H9 (cell line): ENCODE results near the gene CGAS. TPM values are rescaled to one million over a fixed set of nuclear protein-coding genes. Genes with fewer than 3 reads are reported as not detected.

Experiments
- DNase-seq: peaks from one replicate; pipeline ENCODE4 v3.0.0-alpha.2; 2017
- H2AFZ ChIP-seq: one replicate; pipeline ENCODE4 v1.6.1; 2013; ENCODE audit warnings: mild to moderate bottlenecking, low read length, control low read depth, moderate library complexity
- H2AK5ac ChIP-seq: 2 replicates; pipeline ENCODE4 v1.6.1; 2013; ENCODE audit warnings: low read length, control low read depth, mixed read lengths; ENCODE audit not compliant: insufficient read length
- H2BK120ac ChIP-seq: one replicate; pipeline ENCODE4 v1.6.1; 2013; ENCODE audit warnings: low read depth, mild to moderate bottlenecking, low read length, control low read depth, inconsistent platforms; ENCODE audit not compliant: poor library complexity, severe bottlenecking
- H2BK12ac ChIP-seq: 2 replicates; pipeline ENCODE4 v1.6.1; 2013; ENCODE audit warnings: low read length, control low read depth, mixed read lengths, low read depth; ENCODE audit not compliant: insufficient read length
- H2BK15ac ChIP-seq: 2 replicates; pipeline ENCODE4 v1.6.1; 2013; ENCODE audit warnings: low read depth, low read length, control low read depth
- H2BK20ac ChIP-seq: one replicate; pipeline ENCODE4 v1.6.1; 2013; ENCODE audit warnings: low read depth, mild to moderate bottlenecking, low read length, control low read depth, inconsistent platforms; ENCODE audit not compliant: poor library complexity, severe bottlenecking
- H2BK5ac ChIP-seq: 2 replicates; pipeline ENCODE4 v1.6.1; 2013; ENCODE audit warnings: low read length, control low read depth, mixed read lengths; ENCODE audit not compliant: insufficient read length
- H3K14ac ChIP-seq: 2 replicates; pipeline ENCODE4 v1.6.1; 2013; ENCODE audit warnings: low read length, control low read depth; ENCODE audit not compliant: insufficient read depth
- H3K18ac ChIP-seq: 2 replicates; pipeline ENCODE4 v1.6.1; 2013; ENCODE audit warnings: low read depth, mild to moderate bottlenecking, mixed read lengths, low read length, control low read depth; ENCODE audit not compliant: insufficient read length
- H3K23ac ChIP-seq: 2 replicates; pipeline ENCODE4 v1.6.1; 2013; ENCODE audit warnings: low read length, control low read depth, mixed read lengths, low read depth; ENCODE audit not compliant: insufficient read length
- H3K23me2 ChIP-seq: 2 replicates; pipeline ENCODE4 v1.6.1; 2013; ENCODE audit warnings: low read depth, mild to moderate bottlenecking, mixed read lengths, low read length, control low read depth; ENCODE audit not compliant: insufficient read length, poor library complexity, severe bottlenecking
- H3K27ac ChIP-seq: 2 replicates; pipeline ENCODE4 v1.5.1; 2013; ENCODE audit warnings: low read length, control low read depth, mixed read lengths, low read depth; ENCODE audit not compliant: insufficient read length
- H3K27me3 ChIP-seq: 2 replicates; pipeline ENCODE4 v1.6.1; 2013; ENCODE audit warnings: low read length, control low read depth, inconsistent platforms; ENCODE audit not compliant: insufficient read depth
- H3K4ac ChIP-seq: 2 replicates; pipeline ENCODE4 v1.6.1; 2013; ENCODE audit warnings: low read depth, mild to moderate bottlenecking, control low read depth, inconsistent platforms, low read length, moderate library complexity
- H3K4me1 ChIP-seq: 2 replicates; pipeline ENCODE4 v1.6.1; 2013; ENCODE audit warnings: low read length, control low read depth, inconsistent platforms; ENCODE audit not compliant: insufficient read depth
- H3K4me2 ChIP-seq: 2 replicates; pipeline ENCODE4 v1.6.1; 2013; ENCODE audit warnings: low read length, control low read depth, mixed read lengths; ENCODE audit not compliant: insufficient read length, insufficient read depth
- H3K56ac ChIP-seq: 2 replicates; pipeline ENCODE4 v1.6.1; 2013; ENCODE audit warnings: low read depth, mild to moderate bottlenecking, mixed read lengths, low read length, control low read depth; ENCODE audit not compliant: insufficient read length
- H3K79me1 ChIP-seq: 2 replicates; pipeline ENCODE4 v1.6.1; 2013; ENCODE audit warnings: low read depth, mild to moderate bottlenecking, moderate library complexity, low read length, control low read depth, inconsistent platforms; ENCODE audit not compliant: insufficient read depth, poor library complexity, severe bottlenecking
- H3K79me2 ChIP-seq: 2 replicates; pipeline ENCODE4 v1.6.1; 2013; ENCODE audit warnings: low read length, control low read depth, inconsistent platforms; ENCODE audit not compliant: insufficient read depth
- H3K9ac ChIP-seq: 2 replicates; pipeline ENCODE4 v1.6.1; 2013; ENCODE audit warnings: low read length, control low read depth, mixed read lengths; ENCODE audit not compliant: insufficient read length; ENCODE audit errors: extremely low read depth
- H3K9me3 ChIP-seq: one replicate; pipeline ENCODE4 v1.6.1; 2013; ENCODE audit warnings: low read depth, low read length, inconsistent platforms; ENCODE audit not compliant: control insufficient read depth
- H3T11ph ChIP-seq: one replicate; pipeline ENCODE4 v1.6.1; 2013; ENCODE audit warnings: mild to moderate bottlenecking, low read length, control low read depth, inconsistent platforms
- H4K20me1 ChIP-seq: one replicate; pipeline ENCODE4 v1.6.1; 2013; ENCODE audit not compliant: control insufficient read depth, insufficient read length, insufficient read depth
- H4K5ac ChIP-seq: 2 replicates; pipeline ENCODE4 v1.6.1; 2013; ENCODE audit warnings: low read depth, mild to moderate bottlenecking, mixed read lengths, low read length, control low read depth; ENCODE audit not compliant: insufficient read length
- H4K8ac ChIP-seq: replicated peaks from 2 replicates; pipeline ENCODE4 v1.6.1; 2013; ENCODE audit warnings: low read length, control low read depth, mixed read lengths, low read depth; ENCODE audit not compliant: insufficient read length
- H4K91ac ChIP-seq: 2 replicates; pipeline ENCODE4 v1.6.1; 2013; ENCODE audit warnings: low read depth, mild to moderate bottlenecking, moderate library complexity, mixed read lengths, low read length, control low read depth; ENCODE audit not compliant: insufficient read length
- H3K27ac Mint-ChIP-seq, 3 experiments: 2 replicates in 2 of 3; 3 replicates in 1 of 3; pipeline ENCODE4 v1.8.0; 2020 to 2021; ENCODE audit warnings: mixed read lengths in 3 of 3, mild to moderate bottlenecking in 1 of 3, moderate library complexity in 1 of 3
- H3K27me3 Mint-ChIP-seq: 2 replicates; pipeline ENCODE4 v1.8.0; 2021; ENCODE audit warnings: low read depth, mild to moderate bottlenecking, moderate library complexity, mixed read lengths
- H3K36me3 Mint-ChIP-seq, 3 experiments: 2 replicates in 2 of 3; 3 replicates in 1 of 3; pipeline ENCODE4 v1.8.0; 2020 to 2021; ENCODE audit warnings: low read depth in 3 of 3, mixed read lengths in 3 of 3; ENCODE audit not compliant: insufficient read depth in 1 of 3
- H3K4me1 Mint-ChIP-seq, 2 experiments: 2 replicates each; pipeline ENCODE4 v1.8.0; 2020; ENCODE audit warnings: mixed read lengths in 2 of 2
- H3K4me3 Mint-ChIP-seq, 2 experiments: 2 replicates in 1 of 2; 3 replicates in 1 of 2; pipeline ENCODE4 v1.8.0; 2020 to 2021; ENCODE audit warnings: mild to moderate bottlenecking in 2 of 2, mixed read lengths in 2 of 2, moderate library complexity in 1 of 2
- H3K9me3 Mint-ChIP-seq, 2 experiments: 2 replicates in 1 of 2; 3 replicates in 1 of 2; pipeline ENCODE4 v1.8.0; 2020; ENCODE audit warnings: mild to moderate bottlenecking in 2 of 2, mixed read lengths in 2 of 2, moderate library complexity in 1 of 2
- WGBS: extraction: QIAGEN DNeasy Blood & Tissue Kit; methylation state at CpG from one replicate; pipeline ENCODE4 v1.1.7; 2013; ENCODE audit warnings: missing lambda C conversion rate, low lambda C conversion rate, mixed read lengths; ENCODE audit not compliant: insufficient read length; ENCODE audit errors: extremely low coverage; 5-methylcytosine and 5-hydroxymethylcytosine counted together
- total RNA-seq: library from RNA; stranded (reverse); gene quantifications from 2 replicates; pipeline ENCODE4 v1.2.1, GENCODE V29; 2021
- TF ChIP-seq, protein P1 (sequence below): fragments of 200-600 bp; sonication (generic); conservative IDR thresholded peaks from 3 replicates; pipeline ENCODE4 v1.8.0; 2021; ENCODE audit warnings: antibody characterized with exemption, mild to moderate bottlenecking

Gene CGAS
- total RNA-seq, 1 experiment from 2014 or later: 1.7 TPM

DNA sequence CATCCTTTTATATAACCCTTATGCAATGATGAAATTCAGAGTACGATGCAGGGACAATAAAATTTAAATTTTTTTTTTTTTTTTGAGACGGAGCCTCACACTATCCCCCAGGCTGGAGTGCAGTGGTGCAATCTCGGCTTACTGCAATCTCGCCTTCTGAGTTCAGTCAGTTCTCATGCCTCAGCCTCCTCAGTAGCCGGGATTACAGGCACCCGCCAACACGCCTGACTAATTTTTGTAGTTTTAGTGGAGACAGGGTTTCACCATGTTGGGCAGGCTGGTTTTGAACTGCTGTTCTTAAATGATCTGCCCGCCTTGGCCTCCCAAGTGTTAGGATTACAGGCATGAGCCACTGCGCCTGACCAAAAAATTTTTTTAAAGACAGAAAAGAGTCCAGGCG, 24.6 kb upstream of the CGAS start:
- H3K56ac ChIP-seq: no peak overlapping the region
- no peak overlapping the region for H3K9ac ChIP-seq
- Mint-ChIP-seq H3K27me3 (no peaks in the 10 kb centered on the region), H3K36me3 (peaks cover 23 to 75% (median 61%) of the 10 kb centered on the region in 3 experiments; a peak in 6 of 7 replicates), H3K4me3 (no peak overlapping the region), H3K4me1 (no peaks in the 10 kb centered on the region), H3K27ac (no peak overlapping the region), H3K9me3 (no peaks in the 10 kb centered on the region)
- TF ChIP-seq, protein P1, sequence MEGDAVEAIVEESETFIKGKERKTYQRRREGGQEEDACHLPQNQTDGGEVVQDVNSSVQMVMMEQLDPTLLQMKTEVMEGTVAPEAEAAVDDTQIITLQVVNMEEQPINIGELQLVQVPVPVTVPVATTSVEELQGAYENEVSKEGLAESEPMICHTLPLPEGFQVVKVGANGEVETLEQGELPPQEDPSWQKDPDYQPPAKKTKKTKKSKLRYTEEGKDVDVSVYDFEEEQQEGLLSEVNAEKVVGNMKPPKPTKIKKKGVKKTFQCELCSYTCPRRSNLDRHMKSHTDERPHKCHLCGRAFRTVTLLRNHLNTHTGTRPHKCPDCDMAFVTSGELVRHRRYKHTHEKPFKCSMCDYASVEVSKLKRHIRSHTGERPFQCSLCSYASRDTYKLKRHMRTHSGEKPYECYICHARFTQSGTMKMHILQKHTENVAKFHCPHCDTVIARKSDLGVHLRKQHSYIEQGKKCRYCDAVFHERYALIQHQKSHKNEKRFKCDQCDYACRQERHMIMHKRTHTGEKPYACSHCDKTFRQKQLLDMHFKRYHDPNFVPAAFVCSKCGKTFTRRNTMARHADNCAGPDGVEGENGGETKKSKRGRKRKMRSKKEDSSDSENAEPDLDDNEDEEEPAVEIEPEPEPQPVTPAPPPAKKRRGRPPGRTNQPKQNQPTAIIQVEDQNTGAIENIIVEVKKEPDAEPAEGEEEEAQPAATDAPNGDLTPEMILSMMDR: no peak
- no peak overlapping the region for H3K23ac ChIP-seq
- DNase-seq: no peak
- H3K14ac ChIP-seq: no peak overlapping the region
- no peaks in the 10 kb centered on the region for H3K23me2 ChIP-seq
- no peak overlapping the region for H2BK120ac ChIP-seq
- no CpG with 5 or more reads among the region's 10 CpGs for WGBS
- no peak overlapping the region for H4K91ac ChIP-seq
- H3K9me3 ChIP-seq: no peaks in the 10 kb centered on the region
- no peak overlapping the region for H3K18ac ChIP-seq
- no peak overlapping the region for H3K4ac ChIP-seq
- H2BK12ac ChIP-seq: no peak overlapping the region
- no peak overlapping the region for H2BK5ac ChIP-seq
- H3K79me1 ChIP-seq: no peaks in the 10 kb centered on the region
- no peak overlapping the region for H2AK5ac ChIP-seq
- H2AFZ ChIP-seq: no peak overlapping the region
- H3K27me3 ChIP-seq: no peaks in the 10 kb centered on the region
- no peak overlapping the region for H2BK20ac ChIP-seq
- no peak overlapping the region for H3K27ac ChIP-seq
- H4K5ac ChIP-seq: no peak overlapping the region
- H2BK15ac ChIP-seq: no peak overlapping the region
- H4K8ac ChIP-seq: no peak overlapping the region
- H3T11ph ChIP-seq: no peak overlapping the region
- no peaks in the 10 kb centered on the region for H3K4me1 ChIP-seq
- no peaks in the 10 kb centered on the region for H3K79me2 ChIP-seq
- H4K20me1 ChIP-seq: no peaks in the 10 kb centered on the region
- H3K4me2 ChIP-seq: no peak overlapping the region
